Neural cell (in vitro differentiated cells): ENCODE measurements around the gene NFIB. TPM values are rescaled to one million over a fixed set of nuclear protein-coding genes. Genes with fewer than 3 reads are reported as not detected.

ENCODE experiments used
- H2AFZ ChIP-seq: fragments of 200-600, 300-800 bp; sonication (generic), shearing (Covaris generic); 2 replicates; pipeline ENCODE4 v1.6.0; 2014; ENCODE audit warnings: low read depth, mild to moderate bottlenecking, antibody characterized with exemption, low read length, moderate library complexity
- H3F3A ChIP-seq: fragments of 200-600 bp; shearing (Covaris generic); 2 replicates; pipeline ENCODE4 v1.6.1; 2016; ENCODE audit warnings: mild to moderate bottlenecking, moderate library complexity, mixed read lengths, antibody characterized with exemption, low read length; ENCODE audit not compliant: insufficient read depth, poor library complexity, severe bottlenecking
- H3K27ac ChIP-seq: fragments of 200-600, 300-800 bp; sonication (generic), shearing (Covaris generic); 2 replicates; pipeline ENCODE4 v1.5.1; 2014; ENCODE audit warnings: mild to moderate bottlenecking, low read length, moderate library complexity
- H3K27me3 ChIP-seq: fragments of 300-800, 200-600 bp; sonication (generic), shearing (Covaris generic); 2 replicates; pipeline ENCODE4 v1.6.0; 2014; ENCODE audit warnings: mild to moderate bottlenecking, low read depth, low read length, moderate library complexity; ENCODE audit not compliant: insufficient read depth
- H3K36me3 ChIP-seq: fragments of 300-800, 200-600 bp; sonication (generic), shearing (Covaris generic); 2 replicates; pipeline ENCODE4 v1.5.1; 2014; ENCODE audit warnings: mild to moderate bottlenecking, antibody characterized with exemption, low read length, moderate library complexity; ENCODE audit not compliant: insufficient read depth
- H3K4me2 ChIP-seq: fragments of 300-800, 200-600 bp; sonication (generic), shearing (Covaris generic); 2 replicates; pipeline ENCODE4 v1.6.0; 2014; ENCODE audit warnings: mild to moderate bottlenecking, low read length
- H3K4me3 ChIP-seq: fragments of 300-800, 200-600 bp; sonication (generic), shearing (Covaris generic); 2 replicates; pipeline ENCODE4 v1.5.1; 2014; ENCODE audit warnings: mild to moderate bottlenecking, low read length, moderate library complexity
- H3K79me2 ChIP-seq: fragments of 200-600 bp; shearing (Covaris generic); replicated peaks from 2 replicates; pipeline ENCODE4 v1.6.0; 2014; ENCODE audit warnings: mild to moderate bottlenecking, low read length, moderate library complexity; ENCODE audit not compliant: insufficient read depth
- H3K9ac ChIP-seq: fragments of 300-800, 200-600 bp; sonication (generic), shearing (Covaris generic); 2 replicates; pipeline ENCODE4 v1.6.1; 2016; ENCODE audit warnings: mild to moderate bottlenecking, low read length, mixed read lengths
- H3K9me2 ChIP-seq: fragments of 200-600 bp; shearing (Covaris generic); 2 replicates; pipeline ENCODE4 v1.6.1; 2016; ENCODE audit warnings: mild to moderate bottlenecking, low read length, mixed read lengths; ENCODE audit not compliant: insufficient read depth
- H3K9me3 ChIP-seq: fragments of 200-600, 300-800 bp; sonication (generic), shearing (Covaris generic); 2 replicates; pipeline ENCODE4 v1.6.1; 2016; ENCODE audit warnings: mild to moderate bottlenecking, mixed run types, low read length, moderate library complexity, mixed read lengths
- H4K20me1 ChIP-seq: fragments of 200-600 bp; shearing (Covaris generic); 2 replicates; pipeline ENCODE4 v1.6.1; 2016; ENCODE audit warnings: mild to moderate bottlenecking, mixed run types; ENCODE audit not compliant: insufficient read depth
- CTCF ChIP-seq: fragments of 450-650 bp; IDR thresholded peaks from 2 replicates; pipeline ENCODE4 v1.5.1; 2014; ENCODE audit warnings: antibody characterized with exemption, mild to moderate bottlenecking, moderate library complexity; ENCODE audit not compliant: poor library complexity, severe bottlenecking
- EP300 ChIP-seq: fragments of 450-650 bp; conservative IDR thresholded peaks from 2 replicates; pipeline ENCODE4 v1.6.1; 2014; ENCODE audit warnings: antibody characterized with exemption, mild to moderate bottlenecking, moderate library complexity; ENCODE audit not compliant: poor library complexity, severe bottlenecking
- EZH2 ChIP-seq: fragments of 200-600, 300-800 bp; shearing (Covaris generic), sonication (generic); IDR thresholded peaks from 2 replicates; pipeline ENCODE4 v1.6.1; 2014; ENCODE audit warnings: antibody characterized with exemption, low read length, borderline replicate concordance, mild to moderate bottlenecking; ENCODE audit not compliant: insufficient read depth, poor library complexity, severe bottlenecking
- POLR2AphosphoS5 ChIP-seq: IDR thresholded peaks from 2 replicates; pipeline ENCODE4 v1.6.1; 2012
- RAD21 ChIP-seq: fragments of 450-650 bp; conservative IDR thresholded peaks from 2 replicates; pipeline ENCODE4 v1.6.1; 2014; ENCODE audit warnings: antibody characterized with exemption, mild to moderate bottlenecking, moderate library complexity
- REST ChIP-seq: IDR thresholded peaks from 2 replicates; pipeline ENCODE4 v1.6.1; 2012; ENCODE audit warnings: borderline replicate concordance
- SMC3 ChIP-seq: fragments of 450-650 bp; conservative IDR thresholded peaks from 2 replicates; pipeline ENCODE4 v1.6.1; 2014; ENCODE audit warnings: antibody characterized with exemption, mild to moderate bottlenecking, moderate library complexity; ENCODE audit not compliant: poor library complexity
- TAF1 ChIP-seq: IDR thresholded peaks from 2 replicates; pipeline ENCODE4 v1.6.1; 2012; ENCODE audit warnings: low read depth
- polyA plus RNA-seq: library from polyadenylated mRNA; depleted of rRNA; stranded (reverse); fragments of >200 nt; gene quantifications from 2 replicates; pipeline ENCODE4 v1.2.3, GENCODE V29; 2014

The NFIB gene
- polyA plus RNA-seq, 1 donor from 2014 or later = 0.73 TPM

- no peaks in the 10 kb centered on the region for H3F3A ChIP-seq
- no peaks in the 10 kb centered on the region for H3K79me2 ChIP-seq
- no peaks in the 10 kb centered on the region for H3K9me2 ChIP-seq
- H4K20me1 ChIP-seq = no peaks in the 10 kb centered on the region
- H2AFZ ChIP-seq = no peak overlapping the region
- no peaks in the 10 kb centered on the region for H3K9me3 ChIP-seq
- H3K4me3 ChIP-seq = no peak overlapping the region
- H3K9ac ChIP-seq = no peak overlapping the region
- no peaks in the 10 kb centered on the region for H3K36me3 ChIP-seq
- H3K27me3 ChIP-seq = no peaks in the 10 kb centered on the region
- H3K27ac ChIP-seq = no peak overlapping the region
- TF ChIP-seq POLR2AphosphoS5 (no peak), CTCF (no peak), EZH2 (no peak), EP300 (no peak), REST (no peak), TAF1 (no peak), SMC3 (no peak)
- no peak overlapping the region for H3K4me2 ChIP-seq
Measured at GRCh38 chr9:14218253-14218652, 95.7 kb downstream of the NFIB start.

- Histone ChIP-seq H3K9me2 (no peaks in the 10 kb centered on the region), H2AFZ (no peak overlapping the region), H4K20me1 (no peaks in the 10 kb centered on the region), H3K4me3 (no peak overlapping the region), H3K79me2 (no peaks in the 10 kb centered on the region), H3K27me3 (no peaks in the 10 kb centered on the region), H3K9ac (no peak overlapping the region), H3K36me3 (no peaks in the 10 kb centered on the region), H3K4me2 (no peak overlapping the region), H3F3A (no peaks in the 10 kb centered on the region), H3K27ac (no peak overlapping the region), H3K9me3 (no peaks in the 10 kb centered on the region)
- TF ChIP-seq CTCF (no peak), RAD21 (no peak), EZH2 (no peak), REST (no peak), POLR2AphosphoS5 (no peak)
Measured at GRCh38 chr9:14216612-14217194, 97.2 kb downstream of the NFIB start.
